ENCODE measurements around the gene RIPOR3. TPM values are rescaled to one million over a fixed set of nuclear protein-coding genes. Genes with fewer than 3 reads are reported as not detected.
A peak's percentile ranks its signal among the peaks of the same experiment; 100 is the strongest.
"Not testable (repeated sequence)": the region's sequence is repeated elsewhere in the genome, so short reads cannot be mapped to it uniquely, and the experiment has no call there.

Gene RIPOR3
- polyA plus RNA-seq, 1 donor from 2014 or later, result 3.3 TPM

- H3K9me3 Mint-ChIP-seq, result no peaks in the 10 kb centered on the region
- peaks cover 1% of the 10 kb centered on the region for H3K36me3 Mint-ChIP-seq
- no peak overlapping the region for H3K27ac Mint-ChIP-seq
- peaks cover 6% of the 10 kb centered on the region for H3K27me3 Mint-ChIP-seq
- H3K4me1 Mint-ChIP-seq, result peaks cover 0 to 2% (median 1%) of the 10 kb centered on the region in 3 donors
- H3K4me3 Mint-ChIP-seq, result no peak overlapping the region
These were observed 58.0 kb downstream of the RIPOR3 start for GRCh38 chr20:50633361-50633760.

GRCh38 chr20:50632701-50633100, 58.6 kb downstream of the RIPOR3 start:
- Mint-ChIP-seq H3K4me3 (no peak overlapping the region), H3K36me3 (peaks cover 1% of the 10 kb centered on the region), H3K27me3 (peaks cover 6% of the 10 kb centered on the region), H3K27ac (no peak overlapping the region), H3K9me3 (no peaks in the 10 kb centered on the region), H3K4me1 (peaks cover 0 to 3% (median 2%) of the 10 kb centered on the region in 3 donors)

GRCh38 chr20:50632236-50632635, 59.1 kb downstream of the RIPOR3 start:
- Mint-ChIP-seq H3K4me3 (no peak overlapping the region), H3K27me3 (peaks cover 6% of the 10 kb centered on the region), H3K9me3 (no peaks in the 10 kb centered on the region), H3K27ac (no peak overlapping the region), H3K36me3 (peaks cover 1% of the 10 kb centered on the region), H3K4me1 (peaks cover 0 to 3% (median 2%) of the 10 kb centered on the region in 3 donors)

- Mint-ChIP-seq H3K9me3 (no peaks in the 10 kb centered on the region), H3K27ac (no peak overlapping the region), H3K27me3 (peaks cover 4% of the 10 kb centered on the region), H3K4me3 (no peak overlapping the region), H3K36me3 (peaks cover 1% of the 10 kb centered on the region), H3K4me1 (peaks cover 0 to 3% (median 2%) of the 10 kb centered on the region in 3 donors)
These were observed 60.6 kb downstream of the RIPOR3 start for GRCh38 chr20:50630578-50631263.

- Mint-ChIP-seq H3K4me3 (no peak overlapping the region), H3K4me1 (peaks cover 0 to 2% (median 0%) of the 10 kb centered on the region in 3 donors), H3K27me3 (peaks cover 7% of the 10 kb centered on the region), H3K27ac (no peak overlapping the region), H3K36me3 (no peaks in the 10 kb centered on the region), H3K9me3 (no peaks in the 10 kb centered on the region)
These were observed 61.7 kb downstream of the RIPOR3 start for GRCh38 chr20:50629670-50630045.

GRCh38 chr20:50628853-50629669, 62.3 kb downstream of the RIPOR3 start:
- peaks cover 7% of the 10 kb centered on the region for H3K27me3 Mint-ChIP-seq
- no peak overlapping the region for H3K4me3 Mint-ChIP-seq
- H3K4me1 Mint-ChIP-seq, result peaks cover 0 to 2% (median 0%) of the 10 kb centered on the region in 3 donors
- H3K9me3 Mint-ChIP-seq, result no peaks in the 10 kb centered on the region
- H3K36me3 Mint-ChIP-seq, result no peaks in the 10 kb centered on the region
- no peak overlapping the region for H3K27ac Mint-ChIP-seq

GRCh38 chr20:50628332-50628731, 63.0 kb downstream of the RIPOR3 start:
- Mint-ChIP-seq H3K36me3 (no peaks in the 10 kb centered on the region), H3K4me1 (peaks cover 0 to 2% (median 0%) of the 10 kb centered on the region in 3 donors), H3K4me3 (no peak overlapping the region), H3K27me3 (peaks cover 7% of the 10 kb centered on the region), H3K9me3 (no peaks in the 10 kb centered on the region), H3K27ac (no peak overlapping the region)

- Mint-ChIP-seq H3K36me3 (no peaks in the 10 kb centered on the region), H3K27me3 (peaks cover 7% of the 10 kb centered on the region), H3K27ac (no peak overlapping the region), H3K9me3 (no peaks in the 10 kb centered on the region), H3K4me3 (no peak overlapping the region), H3K4me1 (peaks cover 0 to 2% (median 0%) of the 10 kb centered on the region in 3 donors)
These were observed 63.6 kb downstream of the RIPOR3 start for GRCh38 chr20:50627747-50628146.

GRCh38 chr20:50625986-50626677, 65.2 kb downstream of the RIPOR3 start:
- H3K4me1 Mint-ChIP-seq, result peaks cover 0 to 2% (median 0%) of the 10 kb centered on the region in 3 donors

GRCh38 chr20:50624351-50625016, 66.9 kb downstream of the RIPOR3 start:
- Mint-ChIP-seq H3K4me3 (no peak overlapping the region), H3K27me3 (peaks cover 10% of the 10 kb centered on the region)

More at GRCh38 chr20:50625986-50626677, 65.2 kb downstream of the RIPOR3 start:
- Mint-ChIP-seq H3K27me3 (peaks cover 10% of the 10 kb centered on the region), H3K4me3 (no peak overlapping the region), H3K36me3 (no peaks in the 10 kb centered on the region), H3K9me3 (peaks cover 0 to 2% (median 0%) of the 10 kb centered on the region in 3 donors), H3K27ac (no peak overlapping the region)

GRCh38 chr20:50621068-50621665, 70.2 kb downstream of the RIPOR3 start:
- Mint-ChIP-seq H3K36me3 (no peaks in the 10 kb centered on the region), H3K9me3 (peaks cover 0 to 7% (median 0%) of the 10 kb centered on the region in 3 donors), H3K27me3 (peaks cover 6% of the 10 kb centered on the region), H3K4me3 (no peak overlapping the region), H3K27ac (peak overlapping the region in 2 of 3 donors; percentile 14 to 43), H3K4me1 (peaks cover 0 to 2% (median 0%) of the 10 kb centered on the region in 3 donors)

More at GRCh38 chr20:50624351-50625016, 66.9 kb downstream of the RIPOR3 start:
- Mint-ChIP-seq H3K36me3 (no peaks in the 10 kb centered on the region), H3K9me3 (peaks cover 0 to 7% (median 0%) of the 10 kb centered on the region in 3 donors), H3K27ac (no peak overlapping the region), H3K4me1 (peaks cover 0 to 2% (median 0%) of the 10 kb centered on the region in 3 donors)

GRCh38 chr20:50620459-50620858, 70.9 kb downstream of the RIPOR3 start:
- H3K4me1 Mint-ChIP-seq, H3K36me3 Mint-ChIP-seq, H3K27me3 Mint-ChIP-seq, H3K4me3 Mint-ChIP-seq, H3K27ac Mint-ChIP-seq, H3K9me3 Mint-ChIP-seq: not testable (repeated sequence)

- Mint-ChIP-seq H3K27ac (no peak overlapping the region), H3K27me3 (peaks cover 3% of the 10 kb centered on the region), H3K4me1 (peaks cover 0 to 2% (median 0%) of the 10 kb centered on the region in 3 donors), H3K4me3 (no peak overlapping the region), H3K36me3 (no peaks in the 10 kb centered on the region), H3K9me3 (peaks cover 0 to 7% (median 0%) of the 10 kb centered on the region in 3 donors)
These were observed 72.8 kb downstream of the RIPOR3 start for GRCh38 chr20:50618537-50618936.

- peaks cover 0 to 7% (median 0%) of the 10 kb centered on the region in 3 donors for H3K9me3 Mint-ChIP-seq
- H3K4me3 Mint-ChIP-seq, result no peak overlapping the region
- no peak overlapping the region for H3K27ac Mint-ChIP-seq
- H3K4me1 Mint-ChIP-seq, result peaks cover 0 to 2% (median 0%) of the 10 kb centered on the region in 3 donors
- peaks cover 3% of the 10 kb centered on the region for H3K27me3 Mint-ChIP-seq
- H3K36me3 Mint-ChIP-seq, result no peaks in the 10 kb centered on the region
These were observed 74.3 kb downstream of the RIPOR3 start for GRCh38 chr20:50617022-50617421.
